ENCODE measurements around the gene HTRA1.
A peak's percentile ranks its signal among the peaks of the same experiment; 100 is the strongest.

HTRA1 gene

DNA sequence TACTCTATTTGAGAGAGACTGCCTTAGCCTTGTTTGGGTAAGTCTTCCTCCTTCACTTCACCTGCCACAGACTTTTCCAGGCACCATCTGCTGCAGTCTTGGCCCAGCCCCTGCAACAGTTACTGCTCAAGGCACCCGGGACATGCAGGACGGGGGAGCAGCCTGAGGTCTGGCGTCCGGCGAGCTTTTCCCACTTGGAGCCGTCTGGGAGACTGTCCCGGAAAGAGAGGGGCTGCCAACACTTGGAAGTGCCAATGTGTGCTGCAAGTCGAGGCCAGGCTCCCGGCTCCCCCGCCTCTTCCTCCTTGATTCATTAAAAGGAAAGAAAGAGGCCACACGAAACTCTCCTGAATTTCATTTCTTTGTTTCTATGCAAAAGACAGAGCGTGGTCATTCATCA is 13.7 kb downstream of the HTRA1 start:
- no peak for DNase-seq

DNA sequence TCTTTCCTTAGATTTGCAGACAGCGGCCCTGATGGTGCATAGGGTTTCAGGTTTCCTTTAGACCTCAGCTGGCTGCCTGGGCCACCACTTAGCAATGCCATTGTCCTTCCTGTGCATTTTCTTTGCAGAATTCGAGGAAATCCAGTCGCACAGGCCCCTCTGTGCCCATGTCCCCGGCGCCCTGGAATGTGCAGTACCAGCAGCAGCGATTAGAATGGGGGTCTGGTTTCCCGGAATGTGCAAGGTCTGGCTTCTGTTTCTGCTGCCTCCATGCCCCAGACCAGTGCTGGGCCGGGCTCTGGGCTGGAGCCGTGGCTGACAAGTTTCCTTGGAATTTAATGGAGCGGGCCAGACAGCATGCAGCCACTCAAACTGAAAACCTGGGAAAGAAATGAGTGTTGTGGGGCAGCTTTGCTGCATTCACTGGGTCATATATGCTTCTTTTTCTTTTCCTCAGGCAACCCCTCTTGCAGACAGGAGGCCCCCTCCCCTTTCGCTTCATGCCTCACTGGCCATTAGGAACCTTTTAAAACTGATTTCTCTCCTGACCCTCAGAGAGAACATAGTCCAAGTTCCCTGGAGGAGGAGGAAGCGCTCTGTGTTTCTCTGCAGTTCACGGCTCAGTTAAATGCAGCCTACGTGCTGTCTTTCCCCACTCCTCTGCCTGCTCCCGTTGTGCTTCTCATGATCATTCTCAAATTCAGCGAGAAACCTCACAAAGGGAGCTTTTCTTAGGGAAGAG is 14.4 kb downstream of the HTRA1 start:
- DNase-seq, result peak; percentile 26

DNA sequence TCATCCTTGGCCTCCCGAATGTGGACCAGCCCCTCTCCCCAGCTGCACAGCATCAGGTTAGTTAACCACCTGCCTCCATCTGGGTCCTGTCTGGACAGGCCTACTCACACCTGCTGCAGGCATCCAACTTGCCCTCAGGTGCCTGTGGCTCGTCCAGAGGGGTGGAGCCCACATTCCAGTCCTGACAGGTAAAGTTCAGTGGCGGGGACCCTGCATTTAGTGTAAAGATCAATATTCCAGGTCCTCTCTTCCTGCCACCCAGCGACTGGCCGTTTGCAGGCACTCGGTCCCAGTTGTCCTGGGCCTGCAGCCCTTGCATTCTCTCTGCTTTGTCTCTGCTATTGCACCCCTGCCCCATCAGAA is 15.0 kb downstream of the HTRA1 start:
- no peak for DNase-seq

GRCh38 chr10:122477436-122477835 is 16.1 kb downstream of the HTRA1 start:
- no peak for DNase-seq

- DNase-seq, result no peak
Measured at GRCh38 chr10:122478971-122479370, 17.6 kb downstream of the HTRA1 start.

DNA sequence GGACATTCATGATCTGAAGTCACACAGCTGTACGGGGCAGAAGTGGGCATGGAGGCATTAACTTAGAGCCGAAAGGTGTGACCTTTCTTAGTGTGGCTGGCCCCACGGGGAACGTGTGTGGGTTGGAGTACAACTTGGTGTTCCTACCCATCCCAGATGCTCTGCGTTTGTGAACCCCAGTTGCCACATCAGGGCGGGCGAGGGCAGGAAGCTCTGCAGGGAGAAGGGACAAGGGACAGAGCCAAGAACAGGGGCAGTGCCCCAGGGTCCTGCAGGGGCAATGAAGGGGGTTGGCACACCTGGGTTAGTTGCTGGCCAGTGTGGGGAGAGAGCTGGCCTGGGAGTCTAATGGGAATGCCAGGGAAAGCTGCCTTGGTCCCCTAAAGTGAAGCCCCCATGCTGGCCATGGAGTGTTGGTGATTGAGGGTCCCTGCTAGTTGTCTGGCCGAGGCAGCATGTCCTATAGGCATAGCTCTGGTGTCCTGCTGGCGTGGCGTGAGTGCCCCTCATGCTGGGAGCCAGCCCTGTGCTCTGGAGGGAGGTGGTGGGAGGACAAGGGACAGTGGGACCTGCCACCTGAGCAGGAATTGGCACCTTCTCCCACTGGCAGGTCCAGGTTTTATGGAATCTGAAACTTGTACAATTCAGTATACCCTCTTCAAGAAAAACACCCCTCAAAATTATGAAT is 18.9 kb downstream of the HTRA1 start:
- DNase-seq, result no peak

GRCh38 chr10:122481296-122482056 is 20.1 kb downstream of the HTRA1 start:
- DNase-seq, result no peak

- DNase-seq, result no peak
Measured at GRCh38 chr10:122484276-122485060, 23.1 kb downstream of the HTRA1 start.

GRCh38 chr10:122485670-122486069 is 24.3 kb downstream of the HTRA1 start:
- no peak for DNase-seq

DNA sequence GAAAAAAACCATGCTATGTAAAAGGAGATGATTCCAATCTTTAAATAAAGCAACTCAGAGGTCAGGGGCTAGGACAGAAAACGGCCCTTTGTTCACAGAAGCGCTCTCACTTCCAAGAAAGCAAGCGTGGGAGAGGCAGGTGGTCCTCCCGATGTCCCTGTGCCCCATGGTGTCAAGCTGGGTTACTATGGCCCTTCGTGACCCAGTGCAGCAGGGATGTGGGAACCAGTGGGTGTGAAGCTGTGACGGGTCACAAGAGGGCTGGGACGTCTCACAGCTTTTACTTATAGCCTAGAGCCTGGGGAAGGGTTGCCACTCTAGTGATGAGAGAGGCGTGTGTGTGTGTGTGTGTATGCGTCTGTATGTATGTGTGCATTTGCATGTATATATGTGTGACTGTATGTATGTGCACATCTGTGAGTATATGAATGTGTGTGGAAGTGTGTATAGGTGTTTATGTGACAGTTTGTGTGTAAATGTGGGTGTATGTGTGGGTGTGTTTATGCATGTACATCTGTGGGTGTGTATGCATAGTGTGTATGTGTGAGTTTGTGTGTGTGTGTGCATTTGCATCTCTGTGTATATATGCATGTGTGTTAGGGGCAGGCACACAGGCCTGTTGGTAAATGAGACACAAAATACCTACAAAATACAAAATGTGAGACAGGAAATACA is 25.2 kb downstream of the HTRA1 start:
- no peak for DNase-seq

GRCh38 chr10:122487174-122487765 is 25.9 kb downstream of the HTRA1 start:
- DNase-seq, result no peak

DNA sequence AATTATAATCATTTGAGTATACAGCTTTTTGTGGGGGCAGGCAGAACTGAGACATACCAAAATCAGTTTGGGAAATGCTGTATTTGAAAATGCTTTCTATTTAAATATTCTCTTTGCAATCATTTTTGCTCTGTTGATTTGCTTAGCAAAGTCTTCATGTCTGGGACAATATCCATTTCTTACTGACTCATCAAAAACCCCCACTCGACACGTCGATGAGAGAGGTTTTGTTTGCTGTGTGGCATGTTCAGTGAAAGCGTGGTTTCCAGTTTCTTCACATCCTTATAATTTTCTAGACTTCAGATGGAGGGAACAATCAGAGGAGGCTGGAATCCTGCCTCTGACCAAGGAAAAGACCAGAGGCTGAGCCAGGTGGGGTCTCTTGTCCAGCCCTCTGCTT is 28.9 kb downstream of the HTRA1 start:
- DNase-seq, result peak; percentile 65

- DNase-seq, result no peak
Measured at GRCh38 chr10:122490786-122491680, 29.7 kb downstream of the HTRA1 start.

- no peak for DNase-seq
Measured at GRCh38 chr10:122492006-122492405, 30.7 kb downstream of the HTRA1 start.

GRCh38 chr10:122492999-122493481 is 31.7 kb downstream of the HTRA1 start:
- peak; percentile 50 for DNase-seq

- no peak for DNase-seq
Measured at GRCh38 chr10:122493761-122494160, 32.4 kb downstream of the HTRA1 start.

DNA sequence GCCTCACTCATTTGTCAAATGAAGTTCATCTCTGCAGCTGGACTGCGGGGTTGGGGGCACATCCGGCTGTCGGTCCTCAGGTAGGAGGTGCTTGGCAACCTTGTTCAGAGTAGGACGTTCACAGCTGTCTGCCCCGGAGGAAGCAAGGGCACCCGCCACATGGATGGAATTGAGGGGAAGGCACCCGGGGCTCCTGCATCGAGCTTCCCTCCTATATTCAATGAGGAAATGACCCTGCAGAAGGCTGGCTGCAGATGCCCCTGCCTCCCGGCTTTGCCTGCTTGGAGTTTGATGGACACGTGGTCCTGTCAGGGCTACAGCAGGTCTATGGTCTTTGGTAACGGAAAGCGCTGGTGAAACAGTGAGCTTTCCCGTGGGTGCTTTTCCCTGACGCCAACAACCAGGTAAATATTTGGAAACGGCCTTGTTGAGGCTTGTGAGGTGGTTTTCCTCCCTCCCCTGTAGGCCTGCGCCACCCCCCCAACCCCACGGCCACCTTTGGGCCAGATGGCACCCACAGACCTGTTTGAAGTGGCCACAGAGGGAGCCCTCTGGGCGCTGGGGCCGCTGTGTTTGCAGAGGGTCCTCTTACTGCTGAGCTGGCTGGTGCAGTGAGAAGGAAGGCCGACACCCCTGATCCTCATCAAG is 32.9 kb downstream of the HTRA1 start:
- no peak for DNase-seq

- DNase-seq, result peak; percentile 69
Measured at GRCh38 chr10:122494833-122495232, 33.5 kb downstream of the HTRA1 start.

- peak; percentile 82 for DNase-seq
Measured at GRCh38 chr10:122495406-122496340, 34.3 kb downstream of the HTRA1 start.

Data from fibroblast of skin of right quadriceps (primary cell).